Activated CD4-positive, alpha-beta T cell treated with anti-CD3 and anti-CD28 coated beads, Interleukin-2, amount 50 U/mL, for 48 hours (primary cell): Measurements from ENCODE around the gene ESPNL.

Experiments used
- DNase-seq, 2 experiments: peaks; one replicate each; pipeline ENCODE4 v3.0.0-alpha.2; 2020

ESPNL gene

DNA sequence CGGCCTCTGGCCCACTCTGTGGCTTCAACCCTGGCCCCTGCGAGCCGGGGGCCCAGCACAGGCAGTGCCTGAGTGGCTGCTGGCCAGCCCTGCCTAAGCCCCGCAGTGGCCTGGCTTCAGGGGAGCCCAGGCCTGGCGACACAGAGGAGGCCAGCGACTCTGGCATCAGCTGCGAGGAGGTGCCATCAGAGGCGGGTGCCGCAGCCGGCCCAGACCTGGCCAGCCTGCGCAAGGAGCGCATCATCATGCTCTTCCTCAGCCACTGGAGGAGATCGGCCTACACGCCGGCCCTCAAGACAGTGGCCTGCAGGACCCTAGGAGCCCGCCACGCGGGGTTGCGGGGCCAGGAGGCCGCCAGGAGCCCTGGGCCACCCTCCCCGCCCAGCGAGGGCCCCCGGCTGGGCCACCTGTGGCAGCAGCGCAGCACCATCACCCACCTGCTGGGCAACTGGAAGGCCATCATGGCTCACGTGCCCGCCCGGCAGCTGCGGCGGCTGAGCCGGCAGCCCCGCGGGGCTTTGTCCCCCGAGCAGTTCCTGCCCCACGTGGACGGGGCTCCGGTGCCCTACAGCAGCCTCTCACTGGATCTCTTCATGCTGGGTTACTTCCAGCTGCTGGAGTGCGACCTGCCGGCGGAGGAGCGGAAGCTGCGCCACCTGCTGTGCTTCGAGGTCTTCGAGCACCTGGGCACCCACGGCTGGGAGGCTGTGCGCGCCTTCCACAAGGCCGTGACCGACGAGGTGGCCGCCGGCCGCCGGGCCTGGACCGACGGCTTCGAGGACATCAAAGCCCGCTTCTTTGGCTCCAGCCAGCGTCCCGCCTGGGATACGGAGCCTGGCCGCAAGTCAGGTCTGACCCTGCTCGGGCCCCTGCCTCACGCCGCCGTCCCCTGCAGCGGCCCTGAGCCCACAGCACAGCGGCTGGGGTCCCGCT is 30.8 kb downstream of the ESPNL start:
- DNase-seq = no peak

DNA sequence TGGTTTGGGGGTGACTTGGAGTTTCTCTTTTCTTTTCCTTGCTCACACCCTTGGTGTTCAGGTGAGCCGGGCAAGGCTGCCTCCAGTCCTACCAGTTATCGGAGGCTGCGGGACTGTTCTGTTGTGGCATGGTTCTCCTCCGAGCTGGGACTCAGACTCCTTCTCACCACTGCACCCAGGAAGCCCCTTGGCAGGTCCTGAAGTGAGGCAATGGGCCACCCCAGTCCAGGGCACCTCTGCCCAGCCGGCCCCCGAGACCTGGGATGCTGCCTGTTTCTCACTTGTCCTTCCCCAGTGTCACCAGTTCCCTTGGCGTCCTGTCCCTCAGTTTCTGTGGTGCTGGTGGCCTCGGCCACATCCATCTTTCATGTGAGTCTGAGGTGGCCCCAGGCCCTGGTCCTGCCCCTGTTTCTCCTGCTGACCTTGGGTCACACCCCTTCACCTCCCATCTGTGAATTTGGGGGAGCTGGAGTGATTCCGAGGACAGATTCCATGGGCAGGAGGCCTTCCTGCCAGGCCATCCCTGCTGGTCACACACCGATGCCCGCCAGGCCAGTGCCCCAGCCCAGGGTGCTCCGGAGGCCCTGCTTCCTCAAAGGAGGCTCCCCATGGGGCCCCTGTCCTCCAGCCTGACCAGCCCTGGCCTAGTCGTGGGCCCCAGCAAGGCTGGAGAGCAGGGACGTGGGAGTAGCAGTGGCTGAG is 31.8 kb downstream of the ESPNL start:
- no peak for DNase-seq

DNA sequence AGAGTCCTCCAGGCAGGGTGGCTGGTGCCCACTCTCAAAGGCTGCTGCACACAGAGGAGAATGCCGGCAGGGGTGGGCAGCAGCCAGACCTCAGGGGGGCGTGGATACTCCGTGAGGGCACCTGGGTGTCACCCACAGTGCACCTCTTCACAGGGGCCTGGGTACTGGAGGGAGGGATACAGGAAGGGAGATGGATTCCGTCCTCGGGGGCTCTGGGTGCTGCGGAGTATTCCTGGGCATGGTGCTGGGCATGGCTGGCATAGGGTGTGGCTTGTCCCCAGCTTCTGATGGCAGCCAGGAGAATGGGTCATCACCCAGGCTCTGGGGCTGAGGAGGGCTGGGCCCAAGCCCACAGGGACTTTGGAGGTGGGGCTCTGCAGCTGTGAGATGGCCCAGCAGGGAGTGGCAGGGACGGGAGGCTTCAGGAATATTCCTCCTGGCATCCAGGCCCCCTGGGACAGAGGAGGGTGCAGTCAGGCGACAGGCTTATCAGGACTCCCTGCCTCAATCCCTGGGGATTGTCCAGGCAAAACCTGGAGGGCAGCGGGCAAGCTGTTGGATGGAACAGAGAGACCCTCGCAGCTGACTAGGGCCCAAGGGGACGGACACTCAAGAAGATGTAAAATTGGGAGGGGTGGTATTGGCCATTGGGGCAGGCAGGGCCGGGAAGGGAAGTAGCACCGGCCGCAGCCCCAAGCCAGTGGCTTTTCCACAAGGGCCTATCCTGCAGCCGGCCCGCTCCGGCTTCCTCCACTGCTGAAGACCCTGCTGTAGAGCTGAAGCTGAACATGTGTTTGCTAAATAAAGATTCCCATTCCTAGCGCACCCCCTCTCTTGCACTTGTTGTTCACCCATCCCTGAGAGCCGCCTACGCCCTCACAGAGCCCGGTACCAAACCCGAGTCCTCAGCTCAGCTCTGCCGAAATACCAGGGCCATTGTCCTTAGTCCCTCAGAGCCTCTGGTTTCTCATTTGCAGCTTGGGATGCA is 32.6 kb downstream of the ESPNL start:
- no peak for DNase-seq

DNA sequence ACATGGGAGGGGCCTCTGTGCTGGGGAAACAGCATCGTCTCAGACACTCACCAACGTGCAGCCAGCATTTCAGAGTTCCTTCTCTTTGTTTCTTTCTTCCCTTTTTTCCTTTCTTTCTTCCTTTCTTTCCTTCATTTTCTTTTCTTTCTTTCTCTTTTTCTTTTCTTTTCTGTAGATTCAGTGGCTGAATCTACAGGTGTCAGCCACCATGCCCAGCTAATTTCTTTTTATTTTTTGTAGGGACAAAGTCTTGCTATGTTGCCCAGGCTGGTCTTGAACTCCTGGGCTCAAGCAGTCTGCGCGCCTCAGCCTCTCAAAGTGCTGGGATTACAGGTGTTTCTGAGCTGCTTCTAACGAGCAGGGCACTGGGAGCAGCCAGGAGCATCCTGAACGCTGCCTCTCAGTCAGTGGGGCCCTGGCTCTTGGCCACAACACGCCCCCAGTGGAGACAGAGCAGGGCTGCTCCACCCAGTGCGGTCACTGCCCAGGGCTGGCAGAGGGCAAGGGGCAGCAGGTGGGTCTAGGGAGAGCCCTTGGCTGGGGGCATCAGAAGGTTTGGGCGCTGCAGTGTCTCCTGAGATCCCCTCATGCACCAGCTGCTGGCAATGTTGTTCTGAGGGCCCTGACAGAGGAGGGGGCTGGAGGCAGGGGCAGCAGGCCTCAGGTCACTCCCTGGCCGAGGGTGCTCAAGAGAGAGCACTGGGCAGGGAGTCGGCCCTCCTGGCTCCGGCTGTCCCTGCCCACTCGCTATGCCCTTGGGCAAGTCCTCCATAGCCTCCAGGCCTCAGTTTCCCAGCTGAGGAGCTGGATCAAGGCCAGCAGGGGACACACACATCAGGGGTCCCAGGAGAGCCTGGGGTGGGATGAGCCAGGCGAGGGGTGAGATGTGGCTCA is 33.6 kb downstream of the ESPNL start:
- DNase-seq = no peak

DNA sequence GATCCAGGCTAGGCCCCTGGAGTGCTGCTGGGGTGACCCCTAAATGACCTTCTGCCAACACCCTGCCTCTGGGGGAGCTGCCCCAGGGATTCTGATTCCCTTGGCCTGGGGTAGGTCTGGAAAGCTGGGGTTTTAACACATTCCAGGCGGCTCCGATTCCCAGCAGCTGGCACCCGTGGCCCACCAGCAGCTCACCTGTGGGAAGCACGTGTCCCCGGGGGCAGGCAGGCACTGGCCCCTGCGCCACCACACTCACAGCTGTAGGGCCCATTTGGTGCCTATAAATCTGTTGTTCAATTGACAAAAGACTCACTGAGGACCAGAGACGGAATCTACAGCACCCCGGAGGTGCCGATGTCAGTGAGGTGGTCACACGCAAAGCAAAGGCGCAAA is 34.2 kb downstream of the ESPNL start:
- DNase-seq = no peak

DNA sequence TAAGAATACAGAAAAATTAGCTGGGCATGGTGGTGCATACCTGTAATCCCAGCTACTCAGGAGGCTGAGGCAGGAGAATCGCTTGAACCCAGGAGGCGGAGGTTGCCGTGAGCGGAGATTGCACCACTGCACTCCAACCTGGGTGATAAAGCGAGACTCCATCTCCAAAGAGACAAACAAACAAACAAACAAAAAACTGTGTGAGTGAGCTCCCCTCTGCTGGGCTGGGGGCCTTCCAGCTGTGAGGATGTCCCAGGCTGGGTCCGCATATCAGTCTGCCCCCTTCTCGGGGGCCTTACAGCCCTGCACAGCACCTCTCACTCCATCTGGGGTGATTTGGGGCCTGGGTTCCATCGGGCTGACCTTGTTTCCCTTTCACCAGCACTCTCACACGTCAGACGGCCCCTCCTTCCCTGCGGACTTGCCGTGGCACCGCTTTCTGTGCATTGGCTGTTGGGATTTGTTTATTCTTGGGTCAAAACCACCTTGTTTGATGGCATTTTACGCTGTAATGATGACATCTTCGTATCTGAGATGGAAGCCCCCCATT is 35.5 kb downstream of the ESPNL start:
- no peak for DNase-seq

DNA sequence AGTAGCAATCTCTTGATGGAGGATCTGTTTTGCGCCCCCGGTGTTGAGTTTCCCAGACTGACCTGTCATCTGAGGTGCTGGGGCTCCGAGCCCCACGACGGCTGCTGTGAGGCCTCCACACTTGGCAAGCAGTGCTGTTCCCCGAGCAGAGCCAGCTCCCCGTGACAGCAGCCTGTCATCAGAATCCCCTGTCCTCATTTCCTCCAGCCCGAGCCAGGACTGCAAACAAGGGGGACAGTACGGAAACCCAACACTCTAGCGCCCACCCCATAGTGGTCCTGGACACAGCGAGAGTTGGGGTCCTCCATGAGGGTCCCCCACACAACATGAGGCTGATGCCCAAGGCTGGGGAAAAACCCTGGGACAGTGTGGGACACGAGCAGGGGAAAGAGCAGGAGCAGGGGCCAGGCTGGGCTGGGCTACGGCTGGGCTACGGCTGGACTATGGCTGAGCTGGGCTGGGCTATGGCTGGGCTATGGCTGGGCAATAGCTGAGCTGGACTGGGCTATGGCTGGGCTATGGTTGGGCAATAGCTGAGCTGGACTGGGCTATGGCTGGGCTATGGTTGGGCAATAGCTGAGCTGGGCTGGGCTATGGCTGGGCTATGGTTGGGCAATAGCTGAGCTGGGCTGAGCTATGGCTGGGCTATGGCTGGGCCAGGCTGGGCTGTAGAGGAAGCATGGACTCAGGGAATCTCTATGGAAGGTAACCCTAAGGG is 36.8 kb downstream of the ESPNL start:
- DNase-seq = no peak

DNA sequence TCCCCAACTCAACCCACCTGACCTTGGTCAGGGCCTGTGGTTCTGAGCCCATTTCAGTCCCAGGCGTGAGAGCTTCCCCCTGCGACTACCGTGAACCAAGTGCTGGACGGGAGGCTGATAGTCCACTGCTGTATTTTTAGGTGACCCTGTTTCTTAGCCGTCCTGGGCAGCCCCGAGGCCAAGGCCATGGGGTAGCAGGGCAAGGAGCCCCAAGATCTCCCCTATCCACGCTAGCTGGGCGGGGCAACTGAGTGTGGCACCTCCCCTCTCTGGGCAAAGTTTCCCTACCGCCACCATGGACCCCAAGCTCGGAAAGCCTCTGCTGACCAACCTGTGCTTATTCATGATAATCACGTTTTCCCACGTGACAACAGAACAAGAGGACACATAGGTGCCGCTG is 37.7 kb downstream of the ESPNL start:
- no peak for DNase-seq

DNA sequence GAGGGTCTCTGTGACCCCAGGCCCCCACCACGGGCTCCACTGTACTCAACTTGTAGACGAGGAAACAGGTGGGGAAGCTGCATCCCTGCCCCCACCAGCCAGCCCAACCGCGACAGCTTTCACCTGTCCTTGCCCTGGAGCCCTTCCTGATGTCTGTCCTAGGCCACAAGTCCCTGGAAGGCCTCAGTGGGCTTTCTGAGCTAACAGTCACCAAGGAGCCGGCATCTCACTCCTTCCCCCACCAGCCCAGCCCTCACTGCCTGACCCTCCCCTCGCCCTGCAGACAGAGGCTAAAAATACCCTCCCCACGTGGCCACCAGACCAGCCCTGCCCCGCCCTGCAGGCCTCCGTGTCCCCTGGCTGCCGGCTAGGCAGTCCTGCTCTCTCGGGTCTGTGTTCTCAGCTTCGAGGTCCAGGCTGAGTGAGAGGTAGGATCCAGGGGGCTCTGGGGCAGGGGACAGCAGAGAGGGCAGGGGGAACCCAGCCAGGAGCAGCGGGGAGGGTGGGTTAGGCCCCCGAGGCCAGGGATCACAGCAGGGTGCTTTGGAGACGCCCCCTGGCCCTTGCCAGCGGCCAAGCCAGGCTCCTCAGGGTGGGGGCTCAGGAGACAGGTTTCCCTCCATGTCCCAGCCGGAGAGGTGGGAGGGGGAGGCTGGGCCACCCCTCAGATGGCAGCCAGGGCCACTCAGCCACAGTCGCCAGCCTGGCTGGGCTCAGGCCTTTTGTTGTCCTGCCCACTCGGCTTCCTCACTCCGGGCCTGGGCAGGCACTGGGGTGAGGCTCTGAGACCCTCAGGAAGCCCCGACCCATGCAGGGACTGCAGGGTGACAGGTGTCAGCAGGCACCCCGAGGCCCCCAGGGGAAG is 38.4 kb downstream of the ESPNL start, which contains the start of gene KLHL30:
Gene KLHL30, plus strand, starts transcription at position 338 of the 865 bp plus-strand sequence. CDS start 2,087 bp downstream, outside the sequence.
- no peak for DNase-seq

DNA sequence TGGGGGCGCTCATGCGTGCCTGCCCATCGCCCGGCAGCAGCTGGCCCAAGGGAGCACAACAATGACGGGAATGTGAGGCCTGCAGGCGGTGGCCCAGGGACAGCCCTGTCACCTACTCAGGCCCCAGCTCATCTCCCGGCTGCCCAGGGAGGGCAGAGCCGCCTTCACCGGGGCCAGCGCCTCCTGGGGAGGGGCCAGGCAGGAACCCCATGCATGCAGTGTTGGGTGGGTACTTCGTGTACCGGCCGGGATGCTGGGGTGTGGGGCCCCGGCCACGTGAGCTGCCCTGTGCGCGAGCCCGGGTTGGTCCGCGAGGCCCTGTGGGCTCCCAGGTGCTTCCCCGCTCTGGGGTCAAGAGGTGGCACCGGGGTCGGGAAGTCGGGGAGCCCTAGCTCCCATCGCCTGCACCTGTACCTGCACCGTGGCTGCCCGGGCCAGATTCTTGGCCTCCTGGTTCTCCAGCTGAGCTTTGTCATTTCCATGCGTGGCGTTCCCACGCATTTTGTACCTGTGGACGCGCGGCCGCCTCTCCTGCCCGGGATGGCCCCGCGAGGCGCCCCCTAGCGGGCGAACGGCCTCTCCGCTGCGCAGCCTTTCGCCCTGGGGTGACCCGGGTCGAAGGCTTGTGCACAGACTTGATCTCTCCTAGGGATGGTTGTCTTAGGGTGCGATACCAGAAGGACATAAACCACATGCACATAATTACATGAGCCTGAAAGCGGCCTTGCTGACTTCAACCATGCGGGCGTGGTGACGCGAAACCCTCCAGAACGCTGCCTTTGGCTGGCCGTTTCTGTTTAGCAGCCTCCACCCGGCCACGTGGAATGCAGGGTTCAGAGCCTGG is 39.3 kb downstream of the ESPNL start:
- DNase-seq = peak; percentile 34 to 47

DNA sequence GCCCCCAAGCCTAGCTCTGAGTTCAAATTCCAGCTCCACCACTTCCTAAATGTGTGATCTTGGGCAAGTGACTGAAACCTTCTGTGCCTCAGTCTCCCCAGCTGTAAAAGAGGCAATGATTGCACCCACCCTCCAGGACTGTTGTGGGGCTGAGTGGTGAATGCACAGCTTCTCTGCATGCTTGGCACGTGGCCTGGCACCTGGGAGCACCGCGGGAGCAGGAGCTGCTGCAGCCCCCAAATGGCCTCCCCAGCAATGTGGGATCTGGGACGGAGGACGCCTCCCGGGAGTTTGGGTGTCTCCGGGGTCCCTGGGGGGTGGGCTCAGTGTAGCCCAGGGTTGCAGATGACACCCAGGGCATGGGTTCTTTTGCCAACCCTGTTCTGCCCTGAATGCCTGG is 39.9 kb downstream of the ESPNL start:
- DNase-seq = no peak

DNA sequence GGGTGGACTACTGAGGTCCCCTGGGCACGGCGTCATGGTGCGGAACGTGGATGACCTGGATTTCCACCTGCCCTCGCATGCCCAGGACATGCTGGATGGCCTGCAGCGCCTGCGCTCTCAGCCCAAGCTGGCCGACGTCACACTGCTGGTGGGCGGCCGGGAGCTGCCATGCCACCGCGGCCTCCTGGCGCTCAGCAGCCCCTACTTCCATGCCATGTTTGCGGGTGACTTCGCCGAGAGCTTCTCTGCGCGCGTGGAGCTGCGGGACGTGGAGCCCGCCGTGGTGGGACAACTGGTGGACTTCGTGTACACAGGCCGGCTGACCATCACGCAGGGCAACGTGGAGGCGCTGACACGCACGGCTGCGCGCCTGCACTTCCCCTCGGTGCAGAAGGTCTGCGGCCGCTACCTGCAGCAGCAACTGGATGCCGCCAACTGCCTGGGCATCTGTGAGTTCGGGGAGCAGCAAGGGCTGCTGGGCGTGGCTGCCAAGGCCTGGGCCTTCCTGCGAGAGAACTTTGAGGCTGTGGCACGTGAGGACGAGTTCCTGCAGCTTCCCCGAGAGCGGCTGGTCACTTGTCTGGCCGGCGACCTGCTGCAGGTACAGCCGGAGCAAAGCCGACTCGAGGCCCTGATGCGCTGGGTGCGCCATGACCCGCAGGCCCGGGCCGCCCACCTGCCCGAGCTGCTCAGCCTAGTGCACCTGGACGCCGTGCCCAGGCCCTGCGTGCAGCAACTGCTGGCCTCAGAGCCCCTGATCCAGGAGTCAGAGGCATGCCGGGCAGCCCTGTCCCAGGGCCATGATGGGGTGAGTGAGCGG is 40.8 kb downstream of the ESPNL start:
- DNase-seq = no peak

DNA sequence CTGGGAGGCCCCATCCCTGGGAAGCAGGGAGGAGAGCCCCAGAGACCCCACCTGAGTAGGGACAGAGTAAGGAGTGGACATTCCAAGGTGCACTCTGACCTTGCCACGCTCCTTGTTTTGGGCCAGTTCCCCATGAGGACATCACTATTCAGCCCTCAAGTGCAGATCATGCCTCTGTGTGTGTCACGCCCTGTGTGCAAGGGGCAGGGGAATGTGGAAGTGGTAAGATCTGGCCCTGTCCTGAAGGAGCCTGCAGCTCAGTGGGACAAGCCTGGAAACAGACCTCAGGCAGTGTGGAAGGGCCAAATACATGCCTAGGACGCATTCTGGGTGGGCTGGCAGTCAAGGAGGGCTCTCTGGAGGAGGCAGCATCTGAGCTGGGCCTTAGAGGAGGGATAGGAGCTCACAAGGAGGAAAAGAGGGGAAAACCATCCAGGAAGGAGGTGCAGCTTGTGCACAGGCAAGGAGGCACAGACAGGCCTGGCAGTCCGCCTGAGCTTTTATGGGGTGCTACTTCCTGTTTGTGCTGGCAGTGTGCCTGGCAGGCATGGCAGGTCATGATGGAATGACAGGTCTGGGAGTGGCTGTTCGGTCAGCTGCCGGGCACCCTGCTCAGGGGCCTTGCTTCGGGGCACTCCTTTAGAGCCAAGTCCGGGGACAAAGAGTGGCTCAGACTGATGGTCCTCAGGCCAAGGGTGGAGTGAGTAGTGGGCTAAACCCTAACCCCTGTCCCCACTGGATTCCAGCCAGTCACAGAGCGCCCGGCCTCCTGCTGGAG is 41.6 kb downstream of the ESPNL start:
- DNase-seq = no peak

DNA sequence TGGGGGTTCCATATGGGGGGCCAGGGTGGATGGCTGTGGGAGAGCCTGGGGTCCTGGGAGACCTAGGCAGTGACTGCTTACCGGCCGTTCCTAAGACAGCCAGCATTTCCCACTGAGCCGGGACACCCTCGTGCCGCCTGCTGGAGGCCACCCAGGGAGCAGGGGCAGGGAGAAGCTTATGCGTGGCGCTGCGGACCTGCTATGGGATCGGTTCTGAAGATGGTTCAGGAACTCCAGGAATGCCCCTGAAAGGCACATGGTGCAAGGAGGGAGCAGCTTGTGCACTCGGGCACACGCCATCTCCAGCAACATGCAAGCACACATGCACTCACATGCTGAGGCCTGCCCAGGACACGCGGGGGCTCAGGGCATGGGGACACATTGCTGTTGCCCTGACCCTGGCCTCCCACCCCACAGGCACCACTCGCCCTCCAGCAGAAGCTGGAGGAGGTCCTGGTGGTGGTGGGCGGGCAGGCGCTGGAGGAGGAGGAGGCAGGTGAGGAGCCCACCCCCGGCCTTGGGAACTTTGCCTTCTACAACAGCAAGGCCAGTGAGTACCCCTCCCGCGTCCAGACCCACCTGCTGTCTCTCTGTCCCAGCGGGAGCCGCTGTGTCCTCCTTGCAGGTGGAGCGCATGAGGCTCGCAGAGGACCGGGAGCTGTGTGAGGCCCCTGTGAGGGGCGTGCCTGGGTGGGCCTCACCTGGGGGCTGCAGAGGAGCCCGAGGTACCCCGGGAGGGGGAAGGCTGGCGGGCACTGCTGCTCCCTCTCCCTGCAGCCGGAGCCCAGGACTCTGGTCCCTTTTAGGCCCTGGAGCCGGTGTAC is 42.5 kb downstream of the ESPNL start:
- no peak for DNase-seq

DNA sequence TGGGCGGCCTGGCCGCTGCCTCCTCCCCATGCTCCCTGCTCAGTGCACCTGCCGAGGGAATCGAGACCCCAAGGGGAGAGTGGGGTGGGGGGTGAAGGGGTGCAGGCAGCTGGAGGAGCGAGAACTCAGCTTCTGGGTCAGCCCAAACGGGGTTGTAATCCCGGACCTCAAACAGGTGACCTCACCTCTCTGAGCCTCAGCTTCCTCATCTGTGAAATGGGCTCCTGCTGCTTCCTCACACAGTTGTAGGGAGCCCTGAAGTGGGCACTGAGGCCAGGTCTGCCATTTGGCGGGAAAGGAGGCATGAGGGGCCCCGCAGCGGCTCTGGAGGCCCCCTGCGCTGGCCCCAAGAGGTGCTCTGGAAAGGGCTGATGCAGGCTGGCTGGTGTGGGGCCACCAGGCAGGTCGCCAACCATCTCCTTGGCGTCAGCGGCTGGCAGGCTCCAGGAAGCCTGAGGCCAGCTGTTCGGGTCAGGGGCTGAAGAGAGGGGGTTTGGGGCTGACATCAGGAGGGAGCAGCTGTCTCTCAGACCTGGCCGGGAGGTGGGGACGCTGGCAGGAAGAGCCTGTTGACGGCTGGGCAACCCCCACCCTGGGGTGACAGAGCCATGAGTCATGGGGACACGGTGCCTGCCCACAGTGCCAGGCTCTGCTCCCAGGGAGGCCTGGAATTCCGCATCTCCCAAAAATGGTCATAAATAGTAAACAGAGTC is 43.3 kb downstream of the ESPNL start:
- DNase-seq = no peak
